Measurements from ENCODE around the gene SEPTIN2.

The SEPTIN2 gene

GRCh38 chr2:241349941-241350340 is 34.2 kb downstream of the SEPTIN2 start:
- Histone ChIP-seq H3K4me1 (ENCODE audit: insufficient read depth, low read length) (no peaks in the 10 kb centered on the region), H4K20me1 (ENCODE audit: insufficient read depth, low read length) (peaks cover 7% of the 10 kb centered on the region), H2AFZ (ENCODE audit: low read depth, low read length) (no peak overlapping the region), H3K79me2 (ENCODE audit: insufficient read depth, low read length) (no peaks in the 10 kb centered on the region), H3K4me2 (ENCODE audit: insufficient read depth, low read length) (no peak overlapping the region), H3K27ac (ENCODE audit: low read length) (no peak overlapping the region), H3K27me3 (ENCODE audit: insufficient read depth, low read length, poor library complexity) (no peaks in the 10 kb centered on the region), H3K9ac (ENCODE audit: low read depth, low read length) (no peak overlapping the region), H3K4me3 (ENCODE audit: low read depth in 1 of 2, low read length in 2 of 2) (no peak overlapping the region), H3K9me3 (ENCODE audit: insufficient read depth, low read length, severe bottlenecking) (no peaks in the 10 kb centered on the region), H3K36me3 (ENCODE audit: insufficient read depth, low read length) (peaks cover 89% of the 10 kb centered on the region)
- TF ChIP-seq CTCF (IDR thresholded peaks at IDR 0.05; ENCODE audit: borderline replicate concordance, extremely low read depth, low read length, poor library complexity, severe bottlenecking): no peak
- TF ChIP-seq EZH2 (IDR thresholded peaks at IDR 0.05; ENCODE audit: borderline replicate concordance, low read depth, low read length, severe bottlenecking): no peak
- DNase-seq (no peak), ATAC-seq (ENCODE audit: insufficient read depth, low read depth) (no peak)

- Histone ChIP-seq H3K36me3 (ENCODE audit: insufficient read depth, low read length) (peaks cover 86% of the 10 kb centered on the region), H2AFZ (ENCODE audit: low read depth, low read length) (no peak overlapping the region), H3K79me2 (ENCODE audit: insufficient read depth, low read length) (no peaks in the 10 kb centered on the region), H3K9ac (ENCODE audit: low read depth, low read length) (no peak overlapping the region), H3K4me3 (ENCODE audit: low read depth in 1 of 2, low read length in 2 of 2) (no peak overlapping the region), H4K20me1 (ENCODE audit: insufficient read depth, low read length) (peaks cover 10% of the 10 kb centered on the region), H3K9me3 (ENCODE audit: insufficient read depth, low read length, severe bottlenecking) (no peaks in the 10 kb centered on the region), H3K27ac (ENCODE audit: low read length) (no peak overlapping the region), H3K4me1 (ENCODE audit: insufficient read depth, low read length) (no peaks in the 10 kb centered on the region), H3K27me3 (ENCODE audit: insufficient read depth, low read length, poor library complexity) (no peaks in the 10 kb centered on the region), H3K4me2 (ENCODE audit: insufficient read depth, low read length) (no peak overlapping the region)
- TF ChIP-seq EZH2 (IDR thresholded peaks at IDR 0.05; ENCODE audit: borderline replicate concordance, low read depth, low read length, severe bottlenecking) (no peak), CTCF (IDR thresholded peaks at IDR 0.05; ENCODE audit: borderline replicate concordance, extremely low read depth, low read length, poor library complexity, severe bottlenecking) (no peak)
- DNase-seq (no peak), ATAC-seq (ENCODE audit: insufficient read depth, low read depth) (no peak)
Observed at GRCh38 chr2:241350530-241350877, 34.8 kb downstream of the SEPTIN2 start.

DNA sequence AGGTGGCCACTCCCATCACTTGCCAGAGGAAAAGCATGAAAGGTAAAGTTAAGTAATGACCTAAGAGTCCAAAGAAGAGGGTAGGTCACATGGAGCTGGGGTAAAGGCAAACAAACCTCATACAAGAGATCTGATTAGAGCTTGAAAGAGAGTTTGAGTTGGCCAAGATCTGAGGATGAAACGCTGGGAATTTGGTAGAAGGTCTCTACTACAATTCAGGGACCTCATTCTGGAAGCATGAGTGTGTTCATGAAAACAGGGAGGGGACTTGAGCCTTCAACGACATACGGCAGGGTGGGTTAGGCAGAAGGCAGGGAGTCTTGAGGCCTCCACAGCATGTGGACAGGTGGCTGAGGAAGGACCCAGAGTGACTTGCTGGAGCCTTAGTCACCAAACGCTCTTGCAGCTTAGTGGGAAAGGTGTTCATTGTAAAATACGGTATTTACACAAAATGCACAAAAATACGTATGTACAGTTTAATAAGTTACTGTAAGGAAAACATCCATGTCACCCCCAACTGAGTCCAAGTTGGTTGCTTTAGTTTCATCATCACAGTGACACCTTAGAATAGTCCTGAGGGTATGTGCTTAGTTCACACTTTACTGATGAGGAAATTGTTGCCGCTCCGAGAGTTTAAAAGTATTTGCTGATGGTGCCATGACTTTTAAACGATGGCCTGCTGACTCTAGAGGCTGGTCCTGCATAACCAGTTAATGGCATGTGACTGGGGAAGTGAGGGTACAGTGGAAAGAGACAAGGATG is 35.3 kb downstream of the SEPTIN2 start:
- no peaks in the 10 kb centered on the region for H3K9me3 ChIP-seq (ENCODE audit: insufficient read depth, low read length, severe bottlenecking)
- H3K79me2 ChIP-seq (ENCODE audit: insufficient read depth, low read length): no peaks in the 10 kb centered on the region
- no peak for TF ChIP-seq CTCF (IDR thresholded peaks at IDR 0.05; ENCODE audit: borderline replicate concordance, extremely low read depth, low read length, poor library complexity, severe bottlenecking)
- TF ChIP-seq EZH2 (IDR thresholded peaks at IDR 0.05; ENCODE audit: borderline replicate concordance, low read depth, low read length, severe bottlenecking): no peak
- H3K9ac ChIP-seq (ENCODE audit: low read depth, low read length): no peak overlapping the region
- H2AFZ ChIP-seq (ENCODE audit: low read depth, low read length): no peak overlapping the region
- no peak overlapping the region for H3K4me2 ChIP-seq (ENCODE audit: insufficient read depth, low read length)
- ATAC-seq (ENCODE audit: insufficient read depth, low read depth) (no peak), DNase-seq (no peak)
- H3K36me3 ChIP-seq (ENCODE audit: insufficient read depth, low read length): peaks cover 81% of the 10 kb centered on the region
- no peaks in the 10 kb centered on the region for H3K4me1 ChIP-seq (ENCODE audit: insufficient read depth, low read length)
- peaks cover 10% of the 10 kb centered on the region for H4K20me1 ChIP-seq (ENCODE audit: insufficient read depth, low read length)
- no peak overlapping the region for H3K4me3 ChIP-seq (ENCODE audit: low read depth in 1 of 2, low read length in 2 of 2)
- no peak overlapping the region for H3K27ac ChIP-seq (ENCODE audit: low read length)
- H3K27me3 ChIP-seq (ENCODE audit: insufficient read depth, low read length, poor library complexity): no peaks in the 10 kb centered on the region
